Endothelial cell of umbilical vein (primary cell): ENCODE data around the gene ST6GALNAC3. TPM values are rescaled to one million over a fixed set of nuclear protein-coding genes. Genes with fewer than 3 reads are reported as not detected.
A peak's percentile ranks its signal among the peaks of the same experiment; 100 is the strongest.

Source experiments
- BruUV-seq: library from RNA; stranded (reverse); fragments of 400-500 nt; replicated peaks from 2 replicates; lab custom pipeline; 2021; lab: Mats Ljungman, UMichigan
- CTCF ChIA-PET: fragments of 300-600, 350-600 bp; sonication (Branson Sonifier 250); formaldehyde crosslinking; loops from one replicate; lab custom pipeline; 2021; ENCODE audit warnings: antibody characterized with exemption, inconsistent platforms; lab: Charles Lee
- POLR2A ChIA-PET: fragments of 300-600, 350-600 bp; sonication (Branson Sonifier 250); formaldehyde crosslinking; loops from one replicate; lab custom pipeline; 2021; ENCODE audit warnings: antibody characterized with exemption, inconsistent platforms; lab: Charles Lee
- DNase-seq: peaks from one replicate; pipeline ENCODE4 v3.0.0-alpha.2; 2011; ENCODE audit warnings: low read depth, low spot score
- FAIRE-seq: peaks from 2 replicates; lab custom pipeline; 2011; peaks lifted over from hg19 to GRCh38; lab: Jason Lieb, UNC
- H2AFZ ChIP-seq: 2 replicates; pipeline ENCODE4 v1.6.0; 2012; ENCODE audit warnings: low read depth, low read length, control low read depth, inconsistent platforms
- H3K27ac ChIP-seq: 2 replicates; pipeline ENCODE4 v1.5.1; 2011; ENCODE audit warnings: low read depth, mild to moderate bottlenecking, control low read depth, low read length, moderate library complexity; ENCODE audit not compliant: insufficient read depth
- H3K27me3 ChIP-seq, 2 experiments: 2 replicates each; pipeline versions ENCODE4 v1.6.0 to v1.6.1; 2011; ENCODE audit warnings: low read length in 2 of 2, mixed read lengths in 1 of 2; ENCODE audit not compliant: control insufficient read depth in 2 of 2, insufficient read depth in 2 of 2
- H3K36me3 ChIP-seq, 2 experiments: 2 replicates in 1 of 2; 3 replicates in 1 of 2; pipeline ENCODE4 v1.5.1; 2011; ENCODE audit warnings: low read length in 2 of 2, mild to moderate bottlenecking in 1 of 2, moderate library complexity in 1 of 2; ENCODE audit not compliant: control insufficient read depth in 2 of 2, insufficient read depth in 2 of 2; ENCODE audit errors: extremely low read depth in 1 of 2
- H3K4me1 ChIP-seq: 3 replicates; pipeline ENCODE4 v1.5.1; 2011; ENCODE audit warnings: mild to moderate bottlenecking, low read length; ENCODE audit not compliant: control insufficient read depth, insufficient read depth; ENCODE audit errors: extremely low read depth
- H3K4me2 ChIP-seq: 2 replicates; pipeline ENCODE4 v1.6.1; 2011; ENCODE audit warnings: low read length, control low read depth, mixed read lengths; ENCODE audit not compliant: insufficient read depth
- H3K4me3 ChIP-seq, 3 experiments: fragments of 200-600 bp in 1 of 3; sonication (generic), shearing (Covaris generic) in 1 of 3; replicated peaks in 1 of 3; 2 replicates each; pipeline ENCODE4 v1.5.1; 2011 to 2016; ENCODE audit warnings: control low read depth in 3 of 3, low read length in 3 of 3, mild to moderate bottlenecking in 2 of 3, inconsistent platforms in 1 of 3, low read depth in 1 of 3, moderate library complexity in 1 of 3; ENCODE audit not compliant: insufficient read depth in 1 of 3
- H3K79me2 ChIP-seq: 2 replicates; pipeline ENCODE4 v1.6.0; 2012; ENCODE audit warnings: low read length, inconsistent platforms; ENCODE audit not compliant: control insufficient read depth, insufficient read depth
- H3K9ac ChIP-seq: replicated peaks from 2 replicates; pipeline ENCODE3; 2011; ENCODE audit warnings: low read length, control low read depth; ENCODE audit not compliant: insufficient read depth; ENCODE audit errors: extremely low read depth
- H3K9me1 ChIP-seq: replicated peaks from 3 replicates; pipeline ENCODE4 v1.6.0; 2011; ENCODE audit warnings: mild to moderate bottlenecking, low read length; ENCODE audit not compliant: control insufficient read depth, insufficient read depth; ENCODE audit errors: extremely low read depth
- H3K9me3 ChIP-seq: replicated peaks from 2 replicates; pipeline ENCODE4 v1.5.1; 2012; ENCODE audit warnings: low read length, inconsistent platforms; ENCODE audit not compliant: control insufficient read depth, insufficient read depth
- H4K20me1 ChIP-seq: replicated peaks from 2 replicates; pipeline ENCODE3; 2011; ENCODE audit warnings: mild to moderate bottlenecking, low read length; ENCODE audit not compliant: control insufficient read depth, insufficient read depth; ENCODE audit errors: extremely low read depth
- CTCF ChIP-seq, 2 donors: IDR thresholded peaks; 1 replicate in 1 of 2; 2 replicates in 1 of 2; pipeline ENCODE4 v1.5.1; 2011; ENCODE audit warnings: low read length in 2 of 2, mild to moderate bottlenecking in 2 of 2, moderate library complexity in 2 of 2, control low read depth in 1 of 2, inconsistent platforms in 1 of 2, low read depth in 1 of 2; ENCODE audit not compliant: insufficient read depth in 1 of 2; ENCODE audit errors: extremely low read depth in 1 of 2
- EZH2 ChIP-seq: IDR thresholded peaks from 2 replicates; pipeline ENCODE4 v1.6.1; 2012; ENCODE audit warnings: borderline replicate concordance, low read depth, mild to moderate bottlenecking, moderate library complexity, low read length, inconsistent platforms; ENCODE audit not compliant: severe bottlenecking
- FOS ChIP-seq: IDR thresholded peaks from 2 replicates; pipeline ENCODE4 v1.6.1; 2011; ENCODE audit warnings: mild to moderate bottlenecking, low read length, moderate library complexity, borderline replicate concordance; ENCODE audit not compliant: insufficient read depth
- GATA2 ChIP-seq: IDR thresholded peaks from 2 replicates; pipeline ENCODE4 v1.7.0; 2011; ENCODE audit warnings: low read depth, mild to moderate bottlenecking, moderate library complexity, mixed read lengths, low read length; ENCODE audit not compliant: insufficient read length, insufficient read depth
- JUN ChIP-seq: IDR thresholded peaks from 2 replicates; pipeline ENCODE4 v1.6.1; 2011; ENCODE audit warnings: borderline replicate concordance, low read depth; ENCODE audit not compliant: insufficient read length, insufficient read depth
- MAX ChIP-seq: IDR thresholded peaks from 2 replicates; pipeline ENCODE4 v1.6.1; 2011; ENCODE audit not compliant: insufficient read depth, insufficient read length
- MYC ChIP-seq: IDR thresholded peaks from one replicate; pipeline ENCODE4 v1.6.1; 2011; ENCODE audit warnings: mild to moderate bottlenecking, low read depth, low read length
- POLR2A ChIP-seq: IDR thresholded peaks from 2 replicates; pipeline ENCODE4 v1.6.1; 2012; ENCODE audit warnings: low read depth, mild to moderate bottlenecking, control low read depth, low read length
- POLR2AphosphoS5 ChIP-seq: IDR thresholded peaks from 2 replicates; pipeline ENCODE4 v1.6.1; 2012; ENCODE audit warnings: low read depth, mild to moderate bottlenecking, control low read depth, low read length, moderate library complexity; ENCODE audit not compliant: insufficient read depth
- dilution Hi-C: fragments of 300-500 bp; cut with MboI; formaldehyde crosslinking; loops from one replicate; pipeline ENCODE4 v1.15.0; 2019; ENCODE audit warnings: low sequenced_read_pairs; ENCODE audit not compliant: extremely low pct_ligation_motif_present
- intact Hi-C: fragments of 100-400 bp; cut with micrococcal nuclease; formaldehyde crosslinking; loops from one replicate; pipeline ENCODE4 v1.10.0; 2022
- polyA plus RNA-seq, 4 experiments: library from polyadenylated mRNA; depleted of rRNA in 3 of 4; stranded (reverse) in 3 of 4; unstranded in 1 of 4; fragments of >200 nt; gene quantifications; 2 replicates each; pipeline versions ENCODE4 v1.2.1 to v1.2.3, GENCODE V29; 2011 to 2012; ENCODE audit warnings: missing spikeins in 1 of 4
- total RNA-seq: library from RNA; stranded (reverse); gene quantifications from 2 replicates; pipeline ENCODE4 v1.2.3, GENCODE V29; 2021

Gene ST6GALNAC3
- total and polyA plus RNA-seq, 2 donors (not counting 3 experiments of a cell fraction or from before 2014, with no cell fraction given): 7.6 to 48.3 TPM

- H3K4me3 ChIP-seq: no peak overlapping the region
- no peak overlapping the region for H2AFZ ChIP-seq
- no peaks in the 10 kb centered on the region for H4K20me1 ChIP-seq
- H3K9me3 ChIP-seq: no peaks in the 10 kb centered on the region
- H3K27ac ChIP-seq: no peak overlapping the region
- H3K4me1 ChIP-seq: peaks cover 10% of the 10 kb centered on the region
- ChIA-PET POLR2A (no interaction called here), CTCF (interaction anchor here (1.1 to 1.7 kb wide), 4 partner anchors 12 to 102 kb away, joined by 3 to 6 read pairs (median 4); no protein-coding TSS in a partner anchor)
- dilution Hi-C loops (no loop called here), intact Hi-C loops (no loop called here)
- FAIRE-seq: peak; percentile 4
- H3K9me1 ChIP-seq: no peaks in the 10 kb centered on the region
- BruUV-seq: no TSS peak
- no peaks in the 10 kb centered on the region for H3K79me2 ChIP-seq
- no peaks in the 10 kb centered on the region for H3K27me3 ChIP-seq
- H3K4me2 ChIP-seq: no peak overlapping the region
- TF ChIP-seq FOS (no peak), CTCF (IDR thresholded peaks at IDR 0.05; ENCODE audit: extremely low read depth in 1 of 2, insufficient read depth in 1 of 2, low read depth in 1 of 2, low read length in 2 of 2) (no peak), POLR2AphosphoS5 (no peak), GATA2 (no peak), EZH2 (no peak), MAX (no peak), MYC (no peak), POLR2A (no peak), JUN (no peak)
- H3K36me3 ChIP-seq: no peaks in the 10 kb centered on the region
- no peak for DNase-seq
- H3K9ac ChIP-seq: no peak overlapping the region
Observed at GRCh38 chr1:76136894-76137293, 62.3 kb downstream of the ST6GALNAC3 start.
